HepG2 (cell line): ENCODE measurements around the gene CCDC197. TPM values are rescaled to one million over a fixed set of nuclear protein-coding genes. Genes with fewer than 3 reads are reported as not detected.

Experiments used
- ATAC-seq: fragments of 200-7000 bp; cut with Tn5 transposase; 3 replicates; pipeline ENCODE4 v1.9.1; 2020; ENCODE audit warnings: mild to moderate bottlenecking, moderate library complexity
- BruUV-seq: library from RNA; stranded (reverse); fragments of 400-500 nt; replicated peaks from 2 replicates; lab custom pipeline; 2021; lab: Mats Ljungman, UMichigan
- CTCF ChIA-PET: fragments of 300-600 bp; formaldehyde crosslinking; extraction: SDS; loops from one replicate; lab custom pipeline; 2021; ENCODE audit warnings: low total read pairs, inconsistent platforms, low intra/inter-chr PET ratio; lab: Yijun Ruan, JAX
- POLR2A ChIA-PET: fragments of 350-600 bp; sonication (Branson Sonifier 250); formaldehyde crosslinking; loops from one replicate; lab custom pipeline; 2020; ENCODE audit warnings: antibody characterized with exemption, inconsistent platforms; lab: Yijun Ruan, JAX
- DNase-seq: peaks from one replicate; pipeline ENCODE4 v3.0.0-alpha.2; 2015; ENCODE audit warnings: low spot score
- FAIRE-seq: peaks from 3 replicates; lab custom pipeline; 2011; peaks lifted over from hg19 to GRCh38; lab: Jason Lieb, UNC
- H2AFZ ChIP-seq: one replicate; pipeline ENCODE4 v1.6.1; 2011; ENCODE audit warnings: low read length, inconsistent platforms
- H3K27ac ChIP-seq: fragments of 300-600 bp; 3 replicates; pipeline ENCODE4 v1.8.0; 2011; ENCODE audit warnings: mixed run types, mild to moderate bottlenecking, mixed read lengths, low read length, inconsistent platforms; ENCODE audit not compliant: insufficient read depth; ENCODE audit errors: extremely low read length
- H3K27me3 ChIP-seq, 2 experiments: fragments of 200-600 bp in 1 of 2; 2 replicates in 1 of 2; 3 replicates in 1 of 2; pipeline versions ENCODE4 v1.6.0 to v1.8.0; 2011; ENCODE audit warnings: low read length in 2 of 2, mild to moderate bottlenecking in 2 of 2, moderate library complexity in 2 of 2, inconsistent platforms in 1 of 2; ENCODE audit not compliant: insufficient read depth in 2 of 2, control insufficient read depth in 1 of 2
- H3K36me3 ChIP-seq, 2 experiments: fragments of 200-600 bp in 1 of 2; replicated peaks in 1 of 2; 2 replicates in 1 of 2; 3 replicates in 1 of 2; pipeline versions ENCODE4 v1.5.1 to v1.8.0; 2011; ENCODE audit warnings: low read length in 2 of 2, inconsistent platforms in 1 of 2; ENCODE audit not compliant: insufficient read depth in 2 of 2, control insufficient read depth in 1 of 2
- H3K4me1 ChIP-seq: 2 replicates; pipeline ENCODE4 v1.5.1; 2012; ENCODE audit warnings: low read length, inconsistent platforms; ENCODE audit not compliant: insufficient read depth
- H3K4me2 ChIP-seq: 2 replicates; pipeline ENCODE4 v1.6.0; 2011; ENCODE audit warnings: low read depth, low read length, inconsistent platforms
- H3K4me3 ChIP-seq, 3 experiments: fragments of 200-600 bp in 1 of 3; sonication (generic), shearing (Covaris generic) in 1 of 3; replicated peaks in 1 of 3; 2 replicates each; pipeline ENCODE4 v1.5.1; 2011 to 2016; ENCODE audit warnings: low read length in 3 of 3, inconsistent platforms in 2 of 3, low read depth in 2 of 3, mild to moderate bottlenecking in 2 of 3, control low read depth in 1 of 3, mixed read lengths in 1 of 3; ENCODE audit not compliant: insufficient read depth in 1 of 3
- H3K79me2 ChIP-seq: one replicate; pipeline ENCODE4 v1.6.1; 2011; ENCODE audit warnings: low read length, inconsistent platforms; ENCODE audit not compliant: insufficient read depth
- H3K9ac ChIP-seq: 2 replicates; pipeline ENCODE4 v1.6.0; 2011; ENCODE audit warnings: mild to moderate bottlenecking, low read depth, low read length, inconsistent platforms; ENCODE audit not compliant: insufficient read depth
- H3K9me3 ChIP-seq: 2 replicates; pipeline ENCODE4 v1.5.1; 2012; ENCODE audit warnings: mild to moderate bottlenecking, low read length
- H4K20me1 ChIP-seq: 2 replicates; pipeline ENCODE4 v1.6.0; 2011; ENCODE audit warnings: inconsistent platforms, mild to moderate bottlenecking, low read length, moderate library complexity; ENCODE audit not compliant: insufficient read depth
- FOXK1 ChIP-seq: sonication (generic); formaldehyde crosslinking; IDR thresholded peaks from 2 replicates; pipeline ENCODE4 v1.4.0; 2020; ENCODE audit warnings: low read depth, missing genetic modification reagents, borderline replicate concordance
- KDM2A ChIP-seq: sonication (generic); formaldehyde crosslinking; IDR thresholded peaks from 2 replicates; pipeline ENCODE4 v1.4.0; 2020; ENCODE audit warnings: low read depth, missing genetic modification reagents, borderline replicate concordance
- RFXANK ChIP-seq: IDR thresholded peaks from 2 replicates; pipeline ENCODE4 v1.6.1; 2016
- SSRP1 ChIP-seq: IDR thresholded peaks from 2 replicates; pipeline ENCODE4 v1.6.1; 2016; ENCODE audit warnings: control low read depth
- WGBS: methylation state at CpG from one replicate; pipeline ENCODE4 v1.1.6; 2017; ENCODE audit warnings: low lambda C conversion rate; 5-methylcytosine and 5-hydroxymethylcytosine counted together
- in situ Hi-C: cut with HindIII; loops from 2 replicates; pipeline ENCODE4 v1.10.0; 2017; ENCODE audit warnings: low pct_unique_long_range_greater_than_20kb; ENCODE audit not compliant: extremely low pct_ligation_motif_present
- intact Hi-C: fragments of 100-400 bp; cut with micrococcal nuclease; formaldehyde crosslinking; loops from one replicate; pipeline ENCODE4 v1.10.0; 2022; ENCODE audit not compliant: unreplicated experiment
- polyA plus RNA-seq, 8 experiments: library from polyadenylated mRNA; depleted of rRNA in 3 of 8; stranded (reverse) in 7 of 8; unstranded in 1 of 8; fragments of >200 nt; fragmentation: Illumina TruSeq in 4 of 8; extraction: Trizol in 4 of 8; gene quantifications; 2 replicates each; pipeline versions ENCODE4 v1.2.1 to v1.2.3, GENCODE V29; 2011 to 2016; ENCODE audit warnings: low read depth in 4 of 8, missing spikeins in 1 of 8, mixed read lengths in 1 of 8; ENCODE audit not compliant: insufficient read depth in 1 of 8
- total RNA-seq, 5 experiments: library from RNA; depleted of rRNA; stranded (reverse); fragments of >200 nt; fragmentation: Illumina TruSeq; extraction: Trizol; gene quantifications; 2 replicates each; pipeline ENCODE4 v1.2.3, GENCODE V29; 2016; ENCODE audit warnings: low read depth in 1 of 5
- TF ChIP-seq, protein P1 (sequence below): sonication (generic); formaldehyde crosslinking; IDR thresholded peaks from 2 replicates; pipeline ENCODE4 v1.9.0; 2022; ENCODE audit warnings: missing genetic modification reagents, mild to moderate bottlenecking, borderline replicate concordance
- TF ChIP-seq, protein P2 (sequence below): sonication (generic); formaldehyde crosslinking; IDR thresholded peaks from 2 replicates; pipeline ENCODE4 v1.4.0; 2020; ENCODE audit warnings: mild to moderate bottlenecking, low read depth, missing genetic modification reagents
- TF ChIP-seq, protein P3 (sequence below): sonication (generic); formaldehyde crosslinking; IDR thresholded peaks from 2 replicates; pipeline ENCODE4 v1.4.0; 2020; ENCODE audit warnings: missing genetic modification reagents

CCDC197 gene
- total and polyA plus RNA-seq, 2 of the 13 experiments (the other 11 are each of a cell fraction or from before 2014, with no cell fraction given) = 0.11 to 0.13 TPM

DNA sequence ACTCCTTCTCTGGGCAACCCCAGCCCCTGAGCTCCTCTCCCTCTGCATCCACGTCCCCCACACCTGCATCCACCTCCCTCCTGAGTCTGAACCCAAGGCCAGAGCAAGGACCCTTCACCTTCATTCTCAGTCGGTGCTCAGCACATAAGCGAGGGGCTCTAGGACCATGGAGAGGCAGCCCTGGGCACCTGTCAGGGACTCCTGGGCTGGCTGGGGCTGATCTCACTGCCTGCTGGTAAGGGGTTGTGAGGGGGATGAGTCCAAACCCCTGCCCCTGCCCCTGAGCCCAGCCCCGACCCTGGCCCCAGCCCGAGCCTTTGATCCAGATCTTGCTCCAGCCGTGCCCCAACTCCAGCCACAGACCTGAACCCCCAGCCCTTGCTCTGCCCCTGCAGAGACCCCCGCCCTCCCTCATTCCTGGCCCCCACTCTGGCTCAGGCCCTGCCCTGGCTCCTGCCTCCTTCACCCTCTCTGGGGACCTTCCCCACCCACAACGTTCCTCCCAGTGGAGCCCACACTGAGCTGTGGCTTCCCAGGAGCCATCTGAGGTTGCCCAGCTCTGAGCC, 888 bp upstream of the CCDC197 start:
- DNase-seq = no peak
- ChIA-PET POLR2A (interaction anchor here (1.9 to 2.0 kb wide), 2 partner anchors 37 to 54 kb away, joined by 5 to 11 read pairs; no protein-coding TSS in a partner anchor), CTCF (no interaction called here)
- intact Hi-C loops = no loop called here
- Histone ChIP-seq H3K9ac (no peak overlapping the region), H2AFZ (no peak overlapping the region), H3K27ac (no peak overlapping the region), H3K4me1 (peaks cover 44% of the 10 kb centered on the region), H3K4me2 (no peak overlapping the region), H3K27me3 (peaks cover 4 to 62% of the 10 kb centered on the region in 2 experiments; a peak in 4 of 5 replicates), H3K4me3 (no peak overlapping the region), H4K20me1 (no peaks in the 10 kb centered on the region), H3K36me3 (no peaks in the 10 kb centered on the region), H3K79me2 (no peaks in the 10 kb centered on the region), H3K9me3 (no peaks in the 10 kb centered on the region)
- TF ChIP-seq, protein P1, sequence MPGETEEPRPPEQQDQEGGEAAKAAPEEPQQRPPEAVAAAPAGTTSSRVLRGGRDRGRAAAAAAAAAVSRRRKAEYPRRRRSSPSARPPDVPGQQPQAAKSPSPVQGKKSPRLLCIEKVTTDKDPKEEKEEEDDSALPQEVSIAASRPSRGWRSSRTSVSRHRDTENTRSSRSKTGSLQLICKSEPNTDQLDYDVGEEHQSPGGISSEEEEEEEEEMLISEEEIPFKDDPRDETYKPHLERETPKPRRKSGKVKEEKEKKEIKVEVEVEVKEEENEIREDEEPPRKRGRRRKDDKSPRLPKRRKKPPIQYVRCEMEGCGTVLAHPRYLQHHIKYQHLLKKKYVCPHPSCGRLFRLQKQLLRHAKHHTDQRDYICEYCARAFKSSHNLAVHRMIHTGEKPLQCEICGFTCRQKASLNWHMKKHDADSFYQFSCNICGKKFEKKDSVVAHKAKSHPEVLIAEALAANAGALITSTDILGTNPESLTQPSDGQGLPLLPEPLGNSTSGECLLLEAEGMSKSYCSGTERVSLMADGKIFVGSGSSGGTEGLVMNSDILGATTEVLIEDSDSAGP (CRISPR knock-in tag) = no peak
- no peak for TF ChIP-seq FOXK1 (CRISPR knock-in tag)
- TF ChIP-seq SSRP1 (CRISPR knock-in tag) = no peak
- TF ChIP-seq, protein P2, sequence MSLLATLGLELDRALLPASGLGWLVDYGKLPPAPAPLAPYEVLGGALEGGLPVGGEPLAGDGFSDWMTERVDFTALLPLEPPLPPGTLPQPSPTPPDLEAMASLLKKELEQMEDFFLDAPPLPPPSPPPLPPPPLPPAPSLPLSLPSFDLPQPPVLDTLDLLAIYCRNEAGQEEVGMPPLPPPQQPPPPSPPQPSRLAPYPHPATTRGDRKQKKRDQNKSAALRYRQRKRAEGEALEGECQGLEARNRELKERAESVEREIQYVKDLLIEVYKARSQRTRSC = no peak
- no peak for TF ChIP-seq KDM2A (CRISPR knock-in tag)
- TF ChIP-seq, protein P3, sequence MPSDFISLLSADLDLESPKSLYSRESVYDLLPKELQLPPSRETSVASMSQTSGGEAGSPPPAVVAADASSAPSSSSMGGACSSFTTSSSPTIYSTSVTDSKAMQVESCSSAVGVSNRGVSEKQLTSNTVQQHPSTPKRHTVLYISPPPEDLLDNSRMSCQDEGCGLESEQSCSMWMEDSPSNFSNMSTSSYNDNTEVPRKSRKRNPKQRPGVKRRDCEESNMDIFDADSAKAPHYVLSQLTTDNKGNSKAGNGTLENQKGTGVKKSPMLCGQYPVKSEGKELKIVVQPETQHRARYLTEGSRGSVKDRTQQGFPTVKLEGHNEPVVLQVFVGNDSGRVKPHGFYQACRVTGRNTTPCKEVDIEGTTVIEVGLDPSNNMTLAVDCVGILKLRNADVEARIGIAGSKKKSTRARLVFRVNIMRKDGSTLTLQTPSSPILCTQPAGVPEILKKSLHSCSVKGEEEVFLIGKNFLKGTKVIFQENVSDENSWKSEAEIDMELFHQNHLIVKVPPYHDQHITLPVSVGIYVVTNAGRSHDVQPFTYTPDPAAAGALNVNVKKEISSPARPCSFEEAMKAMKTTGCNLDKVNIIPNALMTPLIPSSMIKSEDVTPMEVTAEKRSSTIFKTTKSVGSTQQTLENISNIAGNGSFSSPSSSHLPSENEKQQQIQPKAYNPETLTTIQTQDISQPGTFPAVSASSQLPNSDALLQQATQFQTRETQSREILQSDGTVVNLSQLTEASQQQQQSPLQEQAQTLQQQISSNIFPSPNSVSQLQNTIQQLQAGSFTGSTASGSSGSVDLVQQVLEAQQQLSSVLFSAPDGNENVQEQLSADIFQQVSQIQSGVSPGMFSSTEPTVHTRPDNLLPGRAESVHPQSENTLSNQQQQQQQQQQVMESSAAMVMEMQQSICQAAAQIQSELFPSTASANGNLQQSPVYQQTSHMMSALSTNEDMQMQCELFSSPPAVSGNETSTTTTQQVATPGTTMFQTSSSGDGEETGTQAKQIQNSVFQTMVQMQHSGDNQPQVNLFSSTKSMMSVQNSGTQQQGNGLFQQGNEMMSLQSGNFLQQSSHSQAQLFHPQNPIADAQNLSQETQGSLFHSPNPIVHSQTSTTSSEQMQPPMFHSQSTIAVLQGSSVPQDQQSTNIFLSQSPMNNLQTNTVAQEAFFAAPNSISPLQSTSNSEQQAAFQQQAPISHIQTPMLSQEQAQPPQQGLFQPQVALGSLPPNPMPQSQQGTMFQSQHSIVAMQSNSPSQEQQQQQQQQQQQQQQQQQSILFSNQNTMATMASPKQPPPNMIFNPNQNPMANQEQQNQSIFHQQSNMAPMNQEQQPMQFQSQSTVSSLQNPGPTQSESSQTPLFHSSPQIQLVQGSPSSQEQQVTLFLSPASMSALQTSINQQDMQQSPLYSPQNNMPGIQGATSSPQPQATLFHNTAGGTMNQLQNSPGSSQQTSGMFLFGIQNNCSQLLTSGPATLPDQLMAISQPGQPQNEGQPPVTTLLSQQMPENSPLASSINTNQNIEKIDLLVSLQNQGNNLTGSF (CRISPR knock-in tag) = no peak
- TF ChIP-seq RFXANK (CRISPR knock-in tag) = no peak
- in situ Hi-C loops = no loop called here
- ATAC-seq = no peak; the same call in 2 of the 3 replicates
- WGBS = 9% methylated on average over 8 of the region's 8 CpGs
- no TSS peak for BruUV-seq
- no peak for FAIRE-seq
